T47D (cell line): ENCODE measurements around the gene TRIM8.

Experiments used
- DNase-seq, 2 experiments: peaks; one replicate each; pipeline versions ENCODE4 v3.0.0 to v3.0.0-alpha.2; 2011 to 2012; ENCODE audit warnings: low read depth in 1 of 2, low spot score in 1 of 2
- JUND ChIP-seq: IDR thresholded peaks from 2 replicates; pipeline ENCODE4 v1.6.1; 2012; ENCODE audit warnings: low read depth
- in situ Hi-C: cut with HindIII; loops from 2 replicates; pipeline ENCODE4 v1.10.0; 2016; ENCODE audit warnings: low sequenced_read_pairs, low pct_unique_long_range_greater_than_20kb

The TRIM8 gene

GRCh38 chr10:102608487-102608886 lies 35.8 kb upstream of the TRIM8 start:
- no peak for DNase-seq
- no peak for TF ChIP-seq JUND
- in situ Hi-C loops, result no loop called here

- TF ChIP-seq JUND, result no peak
- DNase-seq, result no peak
Measured at GRCh38 chr10:102610441-102610887, 33.8 kb upstream of the TRIM8 start.

GRCh38 chr10:102611514-102612087 lies 32.7 kb upstream of the TRIM8 start:
- no peak for DNase-seq
- in situ Hi-C loops, result no loop called here
- TF ChIP-seq JUND, result no peak

More at GRCh38 chr10:102610441-102610887, 33.8 kb upstream of the TRIM8 start:
- in situ Hi-C loops, result no loop called here

- TF ChIP-seq JUND, result no peak
- DNase-seq, result no peak
- in situ Hi-C loops, result no loop called here
Measured at GRCh38 chr10:102612964-102613275, 31.4 kb upstream of the TRIM8 start.

GRCh38 chr10:102613286-102613685 lies 31.0 kb upstream of the TRIM8 start:
- DNase-seq, result no peak
- no peak for TF ChIP-seq JUND
- in situ Hi-C loops, result no loop called here

- no peak for TF ChIP-seq JUND
- in situ Hi-C loops, result no loop called here
- no peak for DNase-seq
Measured at GRCh38 chr10:102613785-102614184, 30.5 kb upstream of the TRIM8 start.

- no peak for DNase-seq
- no peak for TF ChIP-seq JUND
- in situ Hi-C loops, result no loop called here
Measured at GRCh38 chr10:102614888-102615287, 29.4 kb upstream of the TRIM8 start.

- peak in 1 of 2 experiments; percentile 47 for DNase-seq
- TF ChIP-seq JUND, result no peak
- in situ Hi-C loops, result no loop called here
Measured at GRCh38 chr10:102615361-102615760, 28.9 kb upstream of the TRIM8 start.

- no peak for DNase-seq
- no peak for TF ChIP-seq JUND
- in situ Hi-C loops, result no loop called here
Measured at GRCh38 chr10:102616066-102616770, 28.1 kb upstream of the TRIM8 start.

- no peak for TF ChIP-seq JUND
Measured at GRCh38 chr10:102617041-102617440, 27.2 kb upstream of the TRIM8 start.

GRCh38 chr10:102617816-102618215 lies 26.5 kb upstream of the TRIM8 start:
- no peak for DNase-seq
- no peak for TF ChIP-seq JUND
- in situ Hi-C loops, result no loop called here

More at GRCh38 chr10:102617041-102617440, 27.2 kb upstream of the TRIM8 start:
- in situ Hi-C loops, result no loop called here
- DNase-seq, result no peak

- in situ Hi-C loops, result no loop called here
- no peak for TF ChIP-seq JUND
- DNase-seq, result no peak
Measured at GRCh38 chr10:102619281-102619981, 24.8 kb upstream of the TRIM8 start.

GRCh38 chr10:102620138-102620590 lies 24.1 kb upstream of the TRIM8 start:
- in situ Hi-C loops, result no loop called here
- no peak for TF ChIP-seq JUND
- DNase-seq, result no peak
